ENCODE results near the gene TCEA3.

DNA sequence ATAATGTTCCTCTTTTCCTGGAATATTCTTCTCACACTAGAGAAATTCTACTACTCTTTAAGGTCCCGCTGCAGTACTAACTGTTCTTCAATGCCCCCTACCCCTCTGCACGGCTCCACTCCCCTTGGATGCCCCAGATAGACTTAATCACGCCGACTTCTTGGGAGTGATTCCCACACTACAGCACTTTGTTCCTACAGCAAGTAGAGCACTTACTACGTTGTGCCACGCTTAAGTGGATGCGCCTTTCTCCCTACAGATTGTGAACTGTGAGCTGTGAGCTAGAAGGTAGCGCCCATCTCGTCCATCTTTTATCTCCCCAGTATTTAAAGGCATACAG is 57.1 kb downstream of the TCEA3 start:
- TF ChIP-seq ZNF274 (IDR thresholded peaks at IDR 0.05; ENCODE audit: low read depth, low read length) = no peak
- TF ChIP-seq SUZ12 (IDR thresholded peaks at IDR 0.05; ENCODE audit: extremely low read depth, insufficient read depth, insufficient read length) = no peak
- no peak for TF ChIP-seq YY1 (IDR thresholded peaks at IDR 0.05; ENCODE audit: insufficient read depth, insufficient read length)

All from NT2/D1 (cell line).